Type B pancreatic cell (in vitro differentiated cells): ENCODE data around the gene TKT. TPM values are rescaled to one million over a fixed set of nuclear protein-coding genes. Genes with fewer than 3 reads are reported as not detected.

ENCODE experiments used
- DNase-seq: peaks from one replicate; pipeline ENCODE4 v3.0.0; 2021; ENCODE audit warnings: mixed read lengths; ENCODE audit not compliant: unreplicated experiment; ENCODE audit errors: extremely low spot score
- H3K27ac Mint-ChIP-seq: 2 replicates; pipeline ENCODE4 v1.8.0; 2021; ENCODE audit warnings: mild to moderate bottlenecking, mixed read lengths
- H3K27me3 Mint-ChIP-seq: 2 replicates; pipeline ENCODE4 v1.8.0; 2021; ENCODE audit warnings: mixed read lengths
- H3K36me3 Mint-ChIP-seq: 2 replicates; pipeline ENCODE4 v1.8.0; 2021; ENCODE audit warnings: mixed read lengths
- H3K4me1 Mint-ChIP-seq: one replicate; pipeline ENCODE4 v1.8.0; 2021; ENCODE audit warnings: mixed read lengths; ENCODE audit not compliant: unreplicated experiment
- H3K4me3 Mint-ChIP-seq: 2 replicates; pipeline ENCODE4 v1.8.0; 2021; ENCODE audit warnings: mild to moderate bottlenecking, mixed read lengths
- H3K9me3 Mint-ChIP-seq: 2 replicates; pipeline ENCODE4 v1.8.0; 2021; ENCODE audit warnings: mixed read lengths
- CTCF ChIP-seq: fragments of 200-600 bp; sonication (generic); conservative IDR thresholded peaks from 2 replicates; pipeline ENCODE4 v1.5.0; 2021; ENCODE audit warnings: antibody characterized with exemption, mild to moderate bottlenecking
- total RNA-seq: library from RNA; stranded (reverse); gene quantifications from 2 replicates; pipeline ENCODE4 v1.2.1, GENCODE V29; 2021; ENCODE audit warnings: low replicate concordance

The TKT gene
- total RNA-seq, 1 donor from 2014 or later: 318 TPM

GRCh38 chr3:53264718-53265117, 8.9 kb upstream of the TKT start:
- no peak for TF ChIP-seq CTCF
- Mint-ChIP-seq H3K4me1 (peaks cover 11% of the 10 kb centered on the region), H3K4me3 (no peak overlapping the region), H3K9me3 (no peaks in the 10 kb centered on the region), H3K36me3 (no peaks in the 10 kb centered on the region), H3K27ac (peak overlapping the region; percentile 66), H3K27me3 (no peaks in the 10 kb centered on the region)
- no peak for DNase-seq

- peaks cover 17% of the 10 kb centered on the region for H3K4me1 Mint-ChIP-seq
- no peak overlapping the region for H3K4me3 Mint-ChIP-seq
- no peaks in the 10 kb centered on the region for H3K27me3 Mint-ChIP-seq
- H3K27ac Mint-ChIP-seq: no peak overlapping the region
- no peaks in the 10 kb centered on the region for H3K9me3 Mint-ChIP-seq
- no peak for TF ChIP-seq CTCF
- DNase-seq: no peak
- no peaks in the 10 kb centered on the region for H3K36me3 Mint-ChIP-seq
Measured at GRCh38 chr3:53263907-53264306, 8.1 kb upstream of the TKT start.

- no peak overlapping the region for H3K4me3 Mint-ChIP-seq
- H3K9me3 Mint-ChIP-seq: no peaks in the 10 kb centered on the region
- peaks cover 25% of the 10 kb centered on the region for H3K4me1 Mint-ChIP-seq
- H3K27me3 Mint-ChIP-seq: no peaks in the 10 kb centered on the region
- DNase-seq: no peak
- TF ChIP-seq CTCF: no peak
- no peaks in the 10 kb centered on the region for H3K36me3 Mint-ChIP-seq
- no peak overlapping the region for H3K27ac Mint-ChIP-seq
Measured at GRCh38 chr3:53261712-53262111, 5.9 kb upstream of the TKT start.

- no peak overlapping the region for H3K4me3 Mint-ChIP-seq
- no peak overlapping the region for H3K27ac Mint-ChIP-seq
- no peaks in the 10 kb centered on the region for H3K27me3 Mint-ChIP-seq
- no peaks in the 10 kb centered on the region for H3K36me3 Mint-ChIP-seq
- H3K9me3 Mint-ChIP-seq: no peaks in the 10 kb centered on the region
- peaks cover 25% of the 10 kb centered on the region for H3K4me1 Mint-ChIP-seq
- no peak for TF ChIP-seq CTCF
- DNase-seq: no peak
Measured at GRCh38 chr3:53260286-53260785, 4.5 kb upstream of the TKT start.

- Mint-ChIP-seq H3K4me1 (peaks cover 23% of the 10 kb centered on the region), H3K36me3 (no peaks in the 10 kb centered on the region), H3K4me3 (peak overlapping the region; percentile 21), H3K9me3 (no peaks in the 10 kb centered on the region), H3K27ac (peak overlapping the region; percentile 68), H3K27me3 (no peaks in the 10 kb centered on the region)
- no peak for DNase-seq
- no peak for TF ChIP-seq CTCF
Measured at GRCh38 chr3:53259427-53260259, 3.8 kb upstream of the TKT start.
